HG02970 (cell line): ENCODE measurements around the gene RIMS3.
"Not testable (repeated sequence)": the region's sequence is repeated elsewhere in the genome, so short reads cannot be mapped to it uniquely, and the experiment has no call there.

Source experiments
- ATAC-seq: cut with Tn5 transposase; IDR thresholded peaks from one replicate; pipeline ENCODE4 v1.9.1; 2021; ENCODE audit warnings: mild to moderate bottlenecking, moderate library complexity, moderate number of reproducible peaks; ENCODE audit not compliant: unreplicated experiment, low FRiP score

Gene RIMS3

GRCh38 chr1:40635763-40636500 is 29.6 kb downstream of the RIMS3 start:
- no peak for ATAC-seq

GRCh38 chr1:40634901-40635655 is 30.4 kb downstream of the RIMS3 start:
- ATAC-seq: no peak

GRCh38 chr1:40633931-40634376 is 31.5 kb downstream of the RIMS3 start:
- no peak for ATAC-seq

DNA sequence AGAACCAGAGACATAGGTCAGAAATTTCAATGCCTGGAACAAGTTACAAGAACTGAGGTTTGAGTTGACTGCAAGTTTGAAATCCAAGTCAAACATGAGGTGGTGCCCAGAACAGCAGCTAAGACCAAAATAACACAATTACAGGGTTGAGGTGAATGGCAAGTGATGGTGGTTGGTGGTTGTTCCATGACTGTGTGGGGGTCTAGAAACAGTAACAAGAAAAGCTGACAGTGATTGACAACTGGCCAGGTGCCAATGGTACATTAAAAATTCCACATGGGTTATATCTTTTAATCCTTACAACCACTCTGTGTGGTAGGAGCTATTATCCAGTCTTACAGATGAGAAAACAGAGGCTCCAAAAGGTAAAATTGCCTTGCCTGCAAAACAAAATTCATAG is 32.0 kb downstream of the RIMS3 start:
- no peak for ATAC-seq

DNA sequence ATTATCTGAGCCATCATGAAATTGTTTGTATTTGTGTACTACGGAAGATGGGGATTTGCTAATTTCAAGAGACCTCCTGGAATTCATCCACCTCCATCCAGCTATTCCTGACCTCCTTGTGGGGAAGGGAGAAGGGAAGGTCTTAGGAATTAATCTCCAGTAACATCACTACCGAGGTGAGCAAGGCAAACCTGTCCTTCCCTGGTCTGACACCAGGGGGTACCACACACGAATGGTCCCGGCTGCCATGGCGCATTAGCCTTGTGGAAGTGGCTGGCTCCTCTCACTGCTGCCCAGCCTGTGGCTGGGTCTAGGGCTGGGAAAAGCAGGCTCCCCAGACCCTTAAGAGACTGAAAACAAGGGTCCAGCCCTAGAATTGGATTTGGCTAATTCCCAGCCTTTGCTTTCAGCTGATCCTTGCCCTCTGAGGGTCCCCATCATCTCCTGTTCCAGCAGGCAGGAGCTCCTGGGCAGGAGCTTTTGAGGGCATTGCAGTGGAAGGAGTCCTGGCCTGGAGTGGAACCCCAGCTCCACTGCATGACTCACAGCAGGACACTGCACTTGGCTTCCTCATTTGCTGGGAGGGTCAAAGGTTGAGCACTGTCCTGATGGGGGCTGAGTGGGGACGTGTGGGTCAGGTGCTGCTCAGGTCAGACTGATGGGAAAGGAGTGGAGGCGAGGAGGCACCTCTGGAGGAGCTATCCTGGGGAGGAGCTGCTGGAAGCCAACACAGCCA is 34.8 kb downstream of the RIMS3 start:
- no peak for ATAC-seq

- ATAC-seq: not testable (repeated sequence)
Observed at GRCh38 chr1:40629546-40629945, 35.9 kb downstream of the RIMS3 start.

- no peak for ATAC-seq
Observed at GRCh38 chr1:40628903-40629292, 36.6 kb downstream of the RIMS3 start.

DNA sequence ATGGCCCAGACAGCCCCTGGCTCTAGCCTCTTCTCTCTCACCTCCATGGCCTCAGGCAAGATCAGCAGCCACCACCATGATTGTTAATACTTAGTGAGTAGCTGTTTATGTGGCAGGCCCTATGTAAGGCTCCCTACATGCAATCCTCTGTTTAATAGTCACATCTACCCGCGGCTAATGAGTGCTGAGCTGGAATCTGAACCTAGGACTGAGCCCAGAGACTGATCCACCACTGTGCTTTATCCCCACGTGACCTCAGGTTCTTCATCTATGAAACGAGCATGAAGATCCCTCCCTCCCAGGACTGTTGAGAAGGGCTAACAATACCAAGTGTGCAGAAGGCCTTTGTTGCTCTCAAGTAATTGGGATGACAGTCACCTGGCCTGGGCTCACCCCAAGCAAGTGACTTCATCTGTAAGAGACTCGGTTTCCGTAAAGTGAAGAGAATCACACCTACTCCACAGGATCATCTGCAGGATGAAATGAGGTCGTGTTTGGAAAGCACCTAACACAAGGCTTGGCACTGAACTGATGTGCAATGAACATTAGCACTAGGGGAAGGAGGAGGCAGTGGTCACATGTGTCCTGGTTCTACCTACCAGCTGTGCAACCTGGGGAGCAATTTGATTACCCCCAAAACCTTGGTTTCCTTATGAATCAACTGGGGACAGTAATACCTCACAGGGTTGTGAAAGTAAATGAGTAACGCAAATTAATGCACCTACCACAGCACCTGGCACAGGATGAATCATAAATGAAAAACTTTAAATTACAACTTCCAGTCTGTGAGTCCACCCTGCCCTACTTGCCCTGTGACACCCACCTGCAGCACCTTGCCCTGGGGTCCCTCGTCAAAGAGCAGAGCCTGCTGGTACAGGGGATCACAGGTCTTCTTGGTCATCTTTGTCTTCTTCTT is 37.2 kb downstream of the RIMS3 start:
- ATAC-seq: peak; percentile 46

- no peak for ATAC-seq
Observed at GRCh38 chr1:40626383-40626770, 39.1 kb downstream of the RIMS3 start.

DNA sequence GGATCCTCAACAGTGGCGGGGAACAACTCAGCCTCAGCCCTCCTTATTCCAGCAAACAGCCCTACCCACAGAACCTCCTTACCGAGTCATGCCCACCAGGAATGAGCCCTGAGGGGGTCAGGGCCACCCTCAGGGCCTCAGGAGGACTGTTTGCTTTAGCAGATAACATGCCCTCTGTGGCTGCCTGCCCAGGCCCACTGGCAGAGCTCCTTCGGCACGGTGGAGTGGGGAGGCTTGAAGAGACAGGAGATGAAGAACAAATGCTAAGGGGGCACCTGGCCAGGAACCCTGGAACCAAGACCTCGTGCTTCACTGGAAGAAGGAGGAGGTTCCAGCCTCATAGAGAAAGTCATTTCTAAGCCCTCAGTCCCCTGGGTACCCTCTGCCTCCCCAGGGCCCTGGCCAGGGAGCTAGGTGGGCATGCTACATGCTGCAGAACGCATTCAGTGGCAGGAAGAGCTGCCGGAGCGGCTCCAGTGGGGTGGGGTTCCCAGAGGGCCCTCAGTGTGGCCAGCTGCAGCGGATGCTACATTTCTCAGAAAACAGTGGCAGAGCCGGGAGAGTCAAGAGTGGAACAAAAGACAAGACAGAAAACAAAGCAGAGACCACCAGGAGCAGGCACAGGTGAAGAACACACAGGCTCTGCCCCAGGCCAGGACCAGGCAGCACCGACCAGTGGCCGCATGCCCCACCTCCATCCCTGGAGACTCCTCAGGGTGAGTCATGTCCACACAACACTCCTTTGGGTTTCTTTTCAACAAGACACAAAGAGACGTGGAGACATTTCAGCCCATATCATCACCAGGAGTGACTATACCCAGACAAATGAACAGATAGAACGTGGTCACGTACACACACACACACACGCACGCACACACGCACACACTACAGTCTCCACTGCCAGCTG is 39.8 kb downstream of the RIMS3 start:
- no peak for ATAC-seq

GRCh38 chr1:40625076-40625475 is 40.4 kb downstream of the RIMS3 start:
- ATAC-seq: no peak

GRCh38 chr1:40622936-40623629 is 42.4 kb downstream of the RIMS3 start:
- ATAC-seq: no peak

- no peak for ATAC-seq
Observed at GRCh38 chr1:40621821-40622450, 43.5 kb downstream of the RIMS3 start.

DNA sequence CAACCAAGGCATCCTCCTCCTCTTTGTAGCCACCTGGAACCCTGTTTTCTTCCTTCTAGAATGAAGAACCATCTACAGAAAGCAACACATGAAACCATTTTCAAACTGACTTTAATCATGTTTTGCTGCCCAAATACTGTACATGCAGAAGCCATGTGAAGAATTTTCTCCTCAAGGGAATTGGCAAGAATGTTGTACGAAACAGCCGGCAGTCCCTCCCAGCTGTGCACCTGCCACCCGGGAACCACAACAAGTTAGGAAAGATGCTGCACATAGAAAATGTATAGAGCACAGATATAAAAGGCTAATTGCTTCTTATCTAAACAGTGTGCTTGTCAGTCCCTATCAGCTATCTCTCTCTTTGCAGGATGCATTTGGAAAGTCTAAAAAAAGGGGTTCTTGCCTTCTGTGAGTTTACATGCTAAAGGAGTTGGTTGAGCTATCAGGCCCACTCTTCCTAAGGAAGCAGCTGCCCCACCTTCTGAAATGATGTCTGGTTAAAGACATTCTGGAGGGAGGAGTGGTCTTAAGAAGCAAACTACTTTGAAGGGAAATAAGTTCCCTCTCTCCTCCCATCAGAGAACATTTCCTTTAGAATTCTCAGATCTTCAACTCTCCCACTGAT is 44.8 kb downstream of the RIMS3 start:
- no peak for ATAC-seq

- ATAC-seq: no peak
Observed at GRCh38 chr1:40620150-40620549, 45.3 kb downstream of the RIMS3 start.

GRCh38 chr1:40618108-40618507 is 47.4 kb downstream of the RIMS3 start:
- ATAC-seq: no peak

DNA sequence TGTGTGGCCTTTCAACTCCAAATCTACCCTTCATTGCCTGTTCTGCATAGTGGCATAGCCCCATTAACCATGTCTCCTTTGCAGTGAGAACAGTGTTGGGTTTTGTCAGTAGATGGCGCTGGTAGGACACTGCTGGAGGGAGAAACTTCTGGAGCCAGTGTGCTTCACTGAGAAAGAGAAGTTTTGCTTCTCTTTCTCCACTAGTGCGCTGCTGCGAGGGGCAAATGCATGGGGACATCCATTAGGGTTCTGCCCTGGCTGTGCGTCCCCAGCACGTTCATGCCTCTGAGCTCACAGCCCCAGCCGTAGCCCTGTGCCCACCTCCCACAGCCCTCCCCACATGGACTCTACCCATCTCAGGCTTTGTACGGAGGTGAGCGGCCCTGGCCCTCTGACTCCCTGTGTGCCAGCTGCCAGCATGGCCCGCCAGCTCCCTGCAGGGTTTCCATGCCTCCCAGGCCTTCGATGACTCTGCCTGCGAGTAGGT is 53.1 kb downstream of the RIMS3 start:
- ATAC-seq: no peak

DNA sequence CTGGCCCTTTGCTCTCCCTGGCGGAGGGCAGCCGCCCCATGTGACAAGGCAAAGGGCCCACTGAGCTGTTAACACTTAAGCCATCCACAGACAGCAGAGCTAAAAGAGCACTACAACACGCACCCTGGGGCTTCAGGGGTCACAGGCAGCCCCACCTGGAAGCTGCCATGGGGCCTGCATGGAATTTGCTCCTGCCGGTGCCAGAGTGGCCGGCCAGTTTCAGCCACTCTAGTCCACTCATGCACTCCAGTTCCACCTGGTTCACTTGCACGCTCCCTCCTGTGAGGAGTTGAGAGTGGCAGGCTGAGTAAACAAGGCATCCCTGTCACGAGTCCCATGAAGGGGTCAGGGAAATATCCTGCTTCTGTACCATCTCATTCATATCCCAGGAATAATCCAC is 55.3 kb downstream of the RIMS3 start:
- ATAC-seq: no peak
